Astrocyte of the spinal cord (primary cell): ENCODE measurements around the gene CASP8AP2.
"Not testable (repeated sequence)": the region's sequence is repeated elsewhere in the genome, so short reads cannot be mapped to it uniquely, and the experiment has no call there.

Experiments
- DNase-seq: peaks from one replicate; pipeline ENCODE4 v3.0.0; 2011; ENCODE audit warnings: low read depth, low spot score
- H3K4me3 ChIP-seq: 2 replicates; pipeline ENCODE4 v1.5.1; 2011; ENCODE audit warnings: low read depth, mild to moderate bottlenecking, low read length, moderate library complexity
- CTCF ChIP-seq: IDR thresholded peaks from 2 replicates; pipeline ENCODE4 v1.5.1; 2012; ENCODE audit warnings: low read depth, mild to moderate bottlenecking, low read length, inconsistent platforms
- in situ Hi-C: cut with HindIII; loops from 2 replicates; pipeline ENCODE4 v1.10.0; 2017; ENCODE audit warnings: low sequenced_read_pairs

Gene CASP8AP2

GRCh38 chr6:89874438-89874837 is 44.8 kb downstream of the CASP8AP2 start:
- DNase-seq, result no peak
- in situ Hi-C loops, result no loop called here
- no peak for TF ChIP-seq CTCF
- no peak overlapping the region for H3K4me3 ChIP-seq

DNA sequence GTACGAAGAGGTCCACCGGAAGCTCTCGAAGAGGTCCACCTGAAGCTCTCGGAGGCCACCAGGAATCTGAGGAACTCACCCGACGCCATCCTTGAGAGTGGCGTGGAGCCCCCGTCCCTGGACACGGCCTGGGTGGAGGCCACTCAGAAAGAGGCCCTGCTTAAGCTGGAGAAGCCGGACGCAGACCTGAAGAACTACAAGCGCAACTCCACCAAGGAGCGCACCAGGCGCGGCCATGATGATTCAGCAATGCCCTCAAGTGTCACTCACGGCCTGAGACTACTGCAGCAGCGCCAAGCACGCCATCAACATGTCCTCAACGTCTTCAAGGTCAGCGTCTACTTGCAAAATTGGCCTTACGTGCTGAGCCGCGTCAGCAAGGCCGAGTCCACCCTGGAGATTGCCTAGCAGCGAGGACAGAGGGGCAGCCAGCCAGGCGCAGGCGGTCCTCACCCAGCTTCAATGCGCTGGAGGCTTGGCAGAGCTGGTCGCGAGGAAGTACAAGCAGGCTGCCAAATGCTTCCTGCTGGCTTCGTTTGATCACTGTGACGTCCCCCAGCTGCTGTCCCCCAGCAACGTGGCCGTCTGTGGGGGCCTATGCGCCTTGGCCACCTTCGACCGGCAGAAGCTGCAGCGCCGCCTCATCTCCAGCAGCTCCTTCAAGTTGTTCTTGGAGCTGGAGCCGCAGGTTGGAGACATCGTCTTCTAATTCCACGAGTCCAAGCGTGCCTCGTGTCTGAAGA is 56.9 kb downstream of the CASP8AP2 start:
- in situ Hi-C loops, result no loop called here
- no peak for TF ChIP-seq CTCF
- H3K4me3 ChIP-seq, result no peak overlapping the region
- DNase-seq, result no peak

GRCh38 chr6:89887452-89888137 is 57.9 kb downstream of the CASP8AP2 start:
- in situ Hi-C loops, result no loop called here
- H3K4me3 ChIP-seq, result no peak overlapping the region
- no peak for DNase-seq

DNA sequence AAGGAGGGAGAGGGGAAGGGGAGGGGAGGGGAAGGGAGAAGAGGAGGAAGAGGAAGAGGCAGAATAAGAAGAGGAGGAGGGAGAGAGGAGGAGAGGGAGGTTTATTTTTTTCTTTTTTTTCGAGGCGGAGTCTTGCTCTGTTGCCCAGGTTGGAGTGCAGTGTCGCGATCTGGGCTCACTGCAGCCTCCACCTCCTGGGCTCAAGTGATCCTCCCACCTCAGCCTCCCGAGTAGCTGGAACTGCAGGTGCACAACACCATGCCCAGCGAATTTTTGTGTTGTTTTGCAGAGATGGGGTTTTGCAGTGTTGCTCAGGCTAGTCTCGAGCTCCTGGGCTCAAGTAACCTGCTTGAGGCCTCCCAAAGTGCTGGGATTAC is 58.4 kb downstream of the CASP8AP2 start:
- in situ Hi-C loops, result no loop called here
- no peak overlapping the region for H3K4me3 ChIP-seq
- DNase-seq, result no peak
- no peak for TF ChIP-seq CTCF

More at GRCh38 chr6:89887452-89888137, 57.9 kb downstream of the CASP8AP2 start:
- TF ChIP-seq CTCF, result no peak

DNA sequence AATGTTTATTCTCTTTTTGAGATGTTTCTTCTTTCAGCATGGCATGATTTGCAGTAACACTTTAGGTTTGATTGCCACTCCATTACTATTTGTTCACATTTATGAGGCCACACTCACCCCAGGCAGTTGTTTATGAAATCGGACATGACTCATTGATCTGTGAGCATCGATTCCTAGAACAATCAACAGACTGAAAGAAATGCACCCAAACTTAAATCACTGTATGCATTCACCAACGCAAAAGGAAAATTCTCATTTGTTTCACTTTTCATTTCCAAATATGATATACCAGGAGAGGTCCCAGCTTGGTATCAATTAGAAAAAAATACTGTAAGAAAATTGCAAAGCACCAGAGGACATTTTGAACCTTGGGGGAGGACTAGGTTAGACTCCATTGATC is 59.2 kb downstream of the CASP8AP2 start:
- in situ Hi-C loops, result no loop called here
- H3K4me3 ChIP-seq, result no peak overlapping the region
- no peak for DNase-seq
- TF ChIP-seq CTCF, result no peak

DNA sequence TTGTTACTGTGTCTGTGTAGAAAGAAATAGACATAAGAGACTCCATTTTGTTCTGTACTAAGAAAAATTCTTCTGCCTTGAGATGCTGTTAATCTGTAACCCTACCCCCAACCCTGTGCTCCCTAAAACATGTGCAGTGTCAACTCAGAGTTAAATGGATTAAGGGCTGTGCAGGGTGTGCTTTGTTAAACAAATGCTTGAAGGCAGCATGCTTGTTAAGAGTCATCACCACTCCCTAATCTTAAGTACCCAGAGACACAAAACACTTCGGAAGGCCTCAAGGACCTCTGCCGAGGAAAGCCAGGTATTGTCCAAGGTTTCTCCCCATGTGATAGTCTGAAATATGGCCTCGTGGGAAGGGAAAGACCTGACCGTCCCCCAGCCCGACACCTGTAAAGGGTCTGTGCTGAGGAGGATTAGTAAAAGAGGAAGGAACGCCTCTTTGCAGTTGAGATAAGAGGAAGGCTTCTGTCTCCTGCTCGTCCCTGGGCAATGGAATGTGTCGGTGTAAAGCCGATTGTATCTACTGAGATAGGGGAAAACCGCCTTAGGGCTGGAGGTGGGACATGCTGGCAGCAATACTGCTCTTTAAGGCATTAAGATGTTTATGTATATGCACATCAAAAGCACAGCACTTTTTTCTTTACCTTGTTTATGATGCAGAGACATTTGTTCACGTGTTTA is 61.3 kb downstream of the CASP8AP2 start:
- in situ Hi-C loops, DNase-seq, H3K4me3 ChIP-seq: not testable (repeated sequence)

GRCh38 chr6:89892577-89892976 is 62.9 kb downstream of the CASP8AP2 start:
- DNase-seq, H3K4me3 ChIP-seq, in situ Hi-C loops: not testable (repeated sequence)
